Lower leg skin (tissue), 3 donors: Measurements from ENCODE around the gene ESYT2.

Experiments
- POLR2A ChIP-seq, 2 donors: fragments of 450-650 bp; IDR thresholded peaks; one replicate each; pipeline ENCODE4 v1.6.1; 2016 to 2017; ENCODE audit warnings: antibody characterized with exemption in 2 of 2, mild to moderate bottlenecking in 1 of 2, moderate library complexity in 1 of 2
- TF ChIP-seq, protein P1 (sequence below), 3 donors: fragments of 450-650 bp; IDR thresholded peaks; one replicate each; pipeline ENCODE4 v1.5.1; 2016; ENCODE audit warnings: antibody characterized with exemption in 3 of 3, mild to moderate bottlenecking in 3 of 3, moderate library complexity in 2 of 3

DNA sequence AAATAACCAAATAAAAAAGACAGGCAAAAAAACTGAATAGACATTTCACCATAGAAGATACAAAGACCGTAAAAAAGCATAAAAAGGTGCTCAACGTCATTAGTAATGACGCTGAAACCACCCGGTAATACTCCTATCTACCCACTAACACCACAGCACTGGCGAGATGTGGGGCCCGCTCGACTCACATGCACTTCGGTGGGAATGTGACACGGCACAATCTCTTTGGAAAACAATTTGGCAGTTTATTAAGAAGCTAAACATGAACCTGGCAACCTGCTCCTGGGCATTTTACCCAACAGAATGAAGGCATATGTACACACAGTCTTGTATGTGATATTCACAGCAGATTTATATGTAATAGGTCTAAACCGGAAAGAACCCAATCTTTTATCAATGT lies 81.9 kb downstream of the ESYT2 start:
- TF ChIP-seq, protein P1, sequence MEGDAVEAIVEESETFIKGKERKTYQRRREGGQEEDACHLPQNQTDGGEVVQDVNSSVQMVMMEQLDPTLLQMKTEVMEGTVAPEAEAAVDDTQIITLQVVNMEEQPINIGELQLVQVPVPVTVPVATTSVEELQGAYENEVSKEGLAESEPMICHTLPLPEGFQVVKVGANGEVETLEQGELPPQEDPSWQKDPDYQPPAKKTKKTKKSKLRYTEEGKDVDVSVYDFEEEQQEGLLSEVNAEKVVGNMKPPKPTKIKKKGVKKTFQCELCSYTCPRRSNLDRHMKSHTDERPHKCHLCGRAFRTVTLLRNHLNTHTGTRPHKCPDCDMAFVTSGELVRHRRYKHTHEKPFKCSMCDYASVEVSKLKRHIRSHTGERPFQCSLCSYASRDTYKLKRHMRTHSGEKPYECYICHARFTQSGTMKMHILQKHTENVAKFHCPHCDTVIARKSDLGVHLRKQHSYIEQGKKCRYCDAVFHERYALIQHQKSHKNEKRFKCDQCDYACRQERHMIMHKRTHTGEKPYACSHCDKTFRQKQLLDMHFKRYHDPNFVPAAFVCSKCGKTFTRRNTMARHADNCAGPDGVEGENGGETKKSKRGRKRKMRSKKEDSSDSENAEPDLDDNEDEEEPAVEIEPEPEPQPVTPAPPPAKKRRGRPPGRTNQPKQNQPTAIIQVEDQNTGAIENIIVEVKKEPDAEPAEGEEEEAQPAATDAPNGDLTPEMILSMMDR (IDR thresholded peaks at IDR 0.05): no peak
- TF ChIP-seq POLR2A (IDR thresholded peaks at IDR 0.05): no peak
